Stimulated activated CD4-positive, alpha-beta T cell treated with anti-CD3 and anti-CD28 coated beads, Interleukin-12 subunit alpha, Interleukin-12 subunit beta, amount 100 ng/mL, for 4 hours (primary cell): Measurements from ENCODE around the gene FHOD3.
"Not testable (repeated sequence)": the region's sequence is repeated elsewhere in the genome, so short reads cannot be mapped to it uniquely, and the experiment has no call there.

Experiments
- DNase-seq: peaks from one replicate; pipeline ENCODE4 v3.0.0-alpha.2; 2020

The FHOD3 gene

DNA sequence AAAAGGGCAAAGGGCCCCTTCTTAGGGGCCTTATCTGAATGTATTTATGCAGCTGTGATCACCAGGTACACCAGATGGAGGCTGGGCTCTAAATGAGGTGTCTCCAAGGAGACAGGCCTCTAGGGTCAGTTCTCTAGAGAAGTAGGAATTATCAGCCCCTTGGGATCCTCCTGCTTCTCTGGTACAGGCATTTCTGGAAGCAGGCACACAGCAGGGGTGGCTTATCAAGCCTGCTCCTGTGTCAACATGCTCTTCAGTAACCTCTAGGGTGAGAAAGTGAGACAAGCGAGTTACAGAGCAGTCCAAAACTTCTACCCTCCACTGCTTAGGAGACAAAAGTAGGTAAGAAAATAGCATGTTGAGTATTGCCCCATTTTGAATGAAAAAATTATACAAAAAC, 517.5 kb downstream of the FHOD3 start:
- DNase-seq, result no peak

DNA sequence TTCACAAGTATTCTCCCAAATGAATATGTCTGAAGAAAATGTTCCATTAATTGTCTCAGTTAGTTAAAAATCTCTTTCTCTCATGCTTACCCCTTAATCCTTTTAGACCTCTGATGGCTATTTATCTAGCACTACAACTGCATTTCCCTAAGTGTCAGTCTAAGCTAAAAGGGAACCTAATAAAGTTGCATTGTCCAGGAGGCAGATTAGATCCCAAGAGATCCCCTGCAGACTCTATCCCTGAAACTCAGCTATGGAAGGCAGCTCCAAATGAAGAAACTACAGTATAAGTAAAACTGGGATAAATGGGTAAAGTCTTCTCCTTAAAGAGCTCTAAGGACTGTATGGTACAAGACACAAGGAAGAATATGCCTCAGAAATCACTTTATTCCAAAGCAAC, 518.6 kb downstream of the FHOD3 start:
- DNase-seq, result not testable (repeated sequence)

DNA sequence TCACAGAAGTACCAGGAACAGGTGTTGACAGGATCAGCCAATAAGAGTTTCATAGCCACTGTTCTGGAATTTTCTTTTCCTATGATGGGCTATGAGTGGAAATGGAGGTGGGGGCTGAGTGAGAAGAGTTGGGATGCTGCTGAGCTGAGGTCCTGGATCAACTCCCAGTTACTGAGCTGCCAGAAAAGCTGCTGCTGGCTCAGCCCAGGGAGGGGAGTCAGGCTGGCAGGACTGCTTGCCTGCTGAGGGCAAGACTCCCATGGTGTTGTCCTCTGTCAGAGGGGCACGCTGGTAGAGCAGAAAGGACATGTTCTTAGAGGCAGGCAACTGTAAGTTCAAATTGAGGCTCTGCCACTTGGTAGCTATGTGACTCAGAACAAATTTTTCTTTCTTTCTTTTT, 519.5 kb downstream of the FHOD3 start:
- DNase-seq, result no peak

DNA sequence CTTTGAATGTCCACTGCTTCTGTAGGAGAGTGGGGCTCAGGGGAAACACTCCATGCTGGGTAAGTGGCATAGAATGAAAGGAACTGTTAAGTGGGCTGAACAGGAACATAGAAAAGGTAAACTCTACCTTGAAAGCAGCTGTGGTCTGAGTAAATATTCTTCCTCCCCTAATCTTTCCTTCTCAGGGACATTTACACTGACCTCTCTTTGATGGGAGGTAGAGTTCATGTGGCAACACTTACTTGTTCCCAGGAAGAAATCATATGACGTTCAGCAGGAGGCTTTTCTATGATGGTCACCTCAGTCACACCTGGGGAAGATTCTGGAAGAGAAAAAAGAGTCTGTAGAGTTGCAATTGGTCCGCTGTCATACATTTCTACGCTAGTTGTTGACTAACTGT, 521.1 kb downstream of the FHOD3 start:
- DNase-seq, result no peak

DNA sequence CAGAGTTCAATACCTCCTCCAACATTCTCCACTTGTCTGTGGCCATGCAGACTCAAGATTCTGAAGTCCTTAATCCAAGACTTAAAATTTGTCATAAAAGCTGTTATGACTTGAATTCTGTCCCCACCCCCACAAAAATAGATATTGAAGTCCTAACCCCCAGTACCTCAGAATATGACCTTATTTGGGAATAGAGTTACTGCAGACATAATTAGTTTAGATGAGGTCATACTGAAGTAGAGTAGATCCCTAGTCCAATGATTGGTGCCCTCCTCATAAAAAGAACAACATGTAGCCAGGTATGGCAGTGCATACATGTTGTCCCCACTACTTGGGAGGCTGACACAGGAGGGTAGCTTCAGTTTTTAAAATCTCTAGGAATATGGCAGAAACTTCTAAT, 522.1 kb downstream of the FHOD3 start:
- no peak for DNase-seq

DNA sequence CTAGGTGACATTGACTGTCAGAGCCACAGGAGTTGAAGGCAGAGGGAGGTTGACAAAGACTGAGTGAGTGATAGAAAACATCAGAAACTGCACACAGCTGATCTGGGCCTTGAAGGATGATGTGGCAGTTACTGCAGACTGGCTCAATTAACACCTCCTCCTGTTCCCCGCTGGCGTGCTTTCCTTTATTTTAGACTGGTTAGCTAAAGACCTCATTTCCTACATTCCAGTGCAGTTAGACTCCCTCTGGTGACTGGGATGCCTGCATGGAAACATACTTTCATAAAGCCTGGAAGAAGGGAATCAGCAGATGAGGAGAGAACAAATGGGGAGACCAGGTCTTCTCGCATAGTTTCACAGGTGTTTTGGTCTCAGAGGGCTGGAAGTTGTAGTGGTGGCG, 524.2 kb downstream of the FHOD3 start:
- no peak for DNase-seq

DNA sequence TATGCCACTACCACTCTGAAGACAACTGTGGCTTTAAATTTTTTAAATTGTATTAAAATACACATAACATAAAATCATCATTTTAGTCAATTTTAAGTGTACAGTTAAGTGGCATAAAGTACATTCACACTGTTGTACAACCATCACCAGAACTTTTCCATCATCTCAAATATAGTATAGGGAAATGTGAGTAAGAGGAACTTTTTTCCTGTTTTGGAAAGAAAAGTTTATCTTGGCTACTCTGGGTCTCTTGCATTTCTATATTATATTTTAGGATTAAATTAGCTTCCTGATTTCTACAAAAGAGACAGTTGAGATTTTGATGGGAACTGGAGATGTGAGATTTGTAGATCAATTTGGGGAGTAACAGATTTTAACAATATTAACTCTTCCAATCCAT, 528.0 kb downstream of the FHOD3 start:
- DNase-seq, result no peak

DNA sequence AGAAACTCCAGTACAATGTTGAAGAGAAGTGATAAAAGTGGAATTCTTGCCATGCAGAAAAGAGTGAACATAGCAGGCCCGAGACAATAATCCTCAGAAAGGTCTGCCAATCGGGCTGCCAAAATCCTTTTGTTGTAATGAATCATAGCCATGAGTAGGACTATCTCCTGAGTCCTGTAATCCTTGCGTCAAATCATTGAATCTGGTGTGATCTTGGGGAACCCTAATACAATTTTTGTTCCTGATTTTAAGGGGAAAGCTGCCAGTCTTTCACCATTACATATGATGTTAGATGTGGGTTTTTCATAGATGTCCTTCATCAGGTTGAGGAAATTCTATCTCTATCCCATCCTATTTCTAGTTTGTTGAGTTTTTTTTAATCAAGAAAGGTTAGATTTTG, 529.0 kb downstream of the FHOD3 start:
- no peak for DNase-seq

DNA sequence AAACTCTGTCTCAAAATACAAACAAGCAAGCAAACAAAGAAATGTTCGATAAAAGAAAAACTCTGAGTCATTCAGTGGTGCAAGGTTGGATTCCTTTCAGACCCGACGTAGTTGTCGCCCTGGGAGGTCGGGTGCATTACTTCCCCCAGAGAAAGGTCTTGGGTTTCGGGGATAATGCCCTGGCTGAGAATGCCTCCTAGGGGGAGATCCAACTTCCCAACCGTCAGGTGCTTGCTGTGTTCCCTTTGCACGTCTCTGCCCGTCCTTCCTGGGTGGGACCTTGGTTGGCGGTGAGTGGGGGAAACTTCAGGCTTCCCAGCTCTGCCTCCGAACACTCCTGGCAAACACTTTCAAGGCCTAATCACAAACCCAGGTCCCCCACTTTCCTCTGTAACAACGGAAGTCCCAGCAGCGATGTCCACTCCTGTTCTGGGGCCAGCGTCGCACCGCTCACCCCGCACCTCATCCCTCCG, 530.7 kb downstream of the FHOD3 start:
- peak; percentile 11 for DNase-seq

DNA sequence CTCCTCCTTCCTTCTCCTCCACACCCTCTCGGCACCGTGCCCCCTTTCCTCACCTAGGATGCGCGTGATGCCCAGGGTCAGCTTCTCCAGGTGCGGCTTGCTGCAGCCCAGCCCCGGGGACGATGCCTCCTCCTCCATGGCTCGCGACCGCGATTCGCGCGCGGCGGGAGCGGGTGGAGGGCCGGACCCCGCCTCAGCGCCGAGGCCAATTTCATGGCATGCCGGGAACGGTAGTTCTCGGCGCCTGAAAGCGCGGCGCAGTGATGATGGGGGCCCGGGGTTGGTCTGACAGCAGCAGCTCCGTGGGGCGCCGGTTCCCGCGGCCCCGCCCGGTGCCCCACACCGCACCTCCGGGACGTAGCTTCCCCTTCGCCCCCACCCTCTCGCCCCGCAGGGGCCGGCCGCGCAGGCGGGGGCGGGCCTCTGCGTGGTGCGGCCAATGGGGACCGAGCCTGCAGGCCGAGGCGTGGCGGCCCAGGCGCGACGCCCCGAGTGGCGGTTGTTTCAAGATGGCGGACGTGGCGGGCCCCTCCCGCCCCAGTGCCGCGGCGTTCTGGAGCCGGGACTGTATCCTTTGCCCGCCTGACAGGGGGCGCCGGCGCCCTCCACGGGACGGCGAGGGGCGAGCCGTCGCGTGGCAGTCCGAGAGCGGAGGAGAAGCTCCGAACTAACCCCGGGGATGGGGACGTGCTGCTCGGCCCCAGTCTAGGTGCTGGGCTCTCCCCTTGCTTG, 531.3 kb downstream of the FHOD3 start, which contains the start of the genes KIAA1328 and TPGS2:
Gene KIAA1328, plus strand, starts transcription at position 498 of the 732 bp plus-strand sequence. Its CDS starts 12 bp downstream, at position 510.
Gene TPGS2, minus strand, starts transcription at position 373 of the 732 bp plus-strand sequence. Its CDS starts 235 bp downstream, at position 138.
- DNase-seq, result peak; percentile 81
